Gastroesophageal sphincter (tissue), 3 donors: Measurements from ENCODE around the gene LRRN4CL.

Experiments used
- CTCF ChIP-seq, 4 experiments: fragments of 200-600 bp in 2 of 4; fragments of 450-650 bp in 2 of 4; sonication (generic) in 1 of 4; IDR thresholded peaks; one replicate each; pipeline ENCODE4 v1.5.1; 2017 to 2019; ENCODE audit warnings: antibody characterized with exemption in 4 of 4, mild to moderate bottlenecking in 2 of 4, moderate library complexity in 2 of 4
- POLR2A ChIP-seq, 2 donors: fragments of 450-650 bp; IDR thresholded peaks; one replicate each; pipeline ENCODE4 v1.6.1; 2017; ENCODE audit warnings: antibody characterized with exemption in 2 of 2, mild to moderate bottlenecking in 2 of 2, moderate library complexity in 1 of 2

DNA sequence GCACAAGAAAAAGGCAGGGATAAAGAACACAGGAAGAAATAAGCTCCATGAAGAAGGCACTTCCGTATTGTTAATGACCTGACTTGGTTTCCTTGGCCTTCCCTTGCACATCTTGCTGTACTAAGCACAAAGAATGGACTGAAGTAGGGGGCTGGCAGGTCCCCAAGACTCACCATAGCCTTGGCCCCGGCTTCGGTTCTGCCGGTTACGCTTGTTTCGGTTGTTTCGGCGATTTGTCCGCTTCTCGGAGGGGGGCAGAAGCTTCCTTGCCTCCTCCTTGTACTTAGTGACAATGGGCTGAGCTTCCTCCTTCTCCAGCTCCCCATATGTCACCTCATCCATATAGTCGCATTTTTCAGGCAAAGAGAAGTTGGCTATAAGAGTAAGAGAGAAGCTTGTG lies 27.5 kb upstream of the LRRN4CL start:
- TF ChIP-seq POLR2A (IDR thresholded peaks at IDR 0.05) = no peak
- no peak for TF ChIP-seq CTCF (IDR thresholded peaks at IDR 0.05)
